HK-2 (cell line): ENCODE data around the gene ERVW-1.
"Not testable (repeated sequence)": the region's sequence is repeated elsewhere in the genome, so short reads cannot be mapped to it uniquely, and the experiment has no call there.

Experiments
- DNase-seq: peaks from one replicate; pipeline ENCODE4 v3.0.0-alpha.2; 2018; ENCODE audit not compliant: unreplicated experiment

The ERVW-1 gene, protein sequence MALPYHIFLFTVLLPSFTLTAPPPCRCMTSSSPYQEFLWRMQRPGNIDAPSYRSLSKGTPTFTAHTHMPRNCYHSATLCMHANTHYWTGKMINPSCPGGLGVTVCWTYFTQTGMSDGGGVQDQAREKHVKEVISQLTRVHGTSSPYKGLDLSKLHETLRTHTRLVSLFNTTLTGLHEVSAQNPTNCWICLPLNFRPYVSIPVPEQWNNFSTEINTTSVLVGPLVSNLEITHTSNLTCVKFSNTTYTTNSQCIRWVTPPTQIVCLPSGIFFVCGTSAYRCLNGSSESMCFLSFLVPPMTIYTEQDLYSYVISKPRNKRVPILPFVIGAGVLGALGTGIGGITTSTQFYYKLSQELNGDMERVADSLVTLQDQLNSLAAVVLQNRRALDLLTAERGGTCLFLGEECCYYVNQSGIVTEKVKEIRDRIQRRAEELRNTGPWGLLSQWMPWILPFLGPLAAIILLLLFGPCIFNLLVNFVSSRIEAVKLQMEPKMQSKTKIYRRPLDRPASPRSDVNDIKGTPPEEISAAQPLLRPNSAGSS

DNA sequence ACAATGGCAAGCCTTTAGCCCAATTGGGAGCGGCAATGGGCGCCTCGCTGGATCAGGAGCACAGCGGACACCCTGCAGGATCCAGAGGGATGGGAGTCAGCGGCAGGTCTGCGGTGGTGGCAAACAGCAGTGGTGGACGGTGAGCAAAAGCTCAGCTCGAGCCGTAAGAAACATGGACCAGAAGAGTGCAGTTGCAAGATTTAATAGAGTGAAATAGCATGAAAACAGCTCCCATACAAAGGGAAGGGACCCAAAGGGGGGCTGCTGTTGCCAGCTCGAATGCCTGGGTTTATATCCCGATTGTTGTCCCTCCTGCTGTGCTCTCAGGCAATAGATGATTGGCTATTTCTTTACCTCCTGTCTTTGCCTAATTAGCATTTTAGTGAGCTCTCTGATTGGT is at the start of gene ERVW-1:
ERVW-1 (minus strand) TSS at position 266 of the 400 bp plus-strand sequence. CDS start 7,565 bp downstream, outside the sequence.
- not testable (repeated sequence) for DNase-seq

DNA sequence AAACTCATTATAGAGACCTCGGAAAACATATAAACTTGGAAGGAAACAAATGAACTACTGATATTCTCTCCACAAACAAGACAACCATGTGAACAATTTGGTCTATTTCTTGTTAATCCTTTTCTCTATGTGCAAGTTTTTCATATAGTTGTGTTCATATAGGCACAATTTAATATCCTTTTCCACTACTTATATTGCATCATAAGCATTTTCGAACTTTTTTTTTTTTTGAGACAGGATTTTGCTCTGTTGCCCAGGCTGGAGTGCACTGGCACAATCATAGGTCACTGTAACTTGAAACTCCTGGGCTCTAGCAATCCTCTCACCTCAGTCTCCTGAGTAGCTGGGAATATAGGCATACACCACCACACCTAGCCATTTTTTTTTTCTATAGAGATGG is 45.4 kb upstream of the ERVW-1 start:
- DNase-seq = no peak

DNA sequence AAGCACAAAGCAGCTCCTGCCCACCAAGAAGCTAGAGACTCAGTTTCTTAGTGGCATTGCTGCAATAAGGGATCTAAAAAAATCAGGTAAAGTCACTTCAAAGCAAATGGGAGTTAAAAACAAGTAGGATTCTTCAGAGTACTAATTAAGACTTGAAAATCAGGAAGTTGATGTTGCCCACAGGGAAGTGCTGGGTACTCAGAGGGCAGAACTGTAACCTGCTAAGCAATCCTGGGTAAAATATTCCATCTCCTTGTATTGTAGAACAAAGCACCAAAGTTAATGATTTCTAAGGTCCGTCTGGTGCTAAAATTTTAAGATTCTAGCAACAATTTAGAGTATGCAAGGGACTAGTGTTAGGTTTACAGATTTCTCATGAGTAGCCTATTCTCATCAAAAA is 42.3 kb upstream of the ERVW-1 start:
- DNase-seq = no peak

DNA sequence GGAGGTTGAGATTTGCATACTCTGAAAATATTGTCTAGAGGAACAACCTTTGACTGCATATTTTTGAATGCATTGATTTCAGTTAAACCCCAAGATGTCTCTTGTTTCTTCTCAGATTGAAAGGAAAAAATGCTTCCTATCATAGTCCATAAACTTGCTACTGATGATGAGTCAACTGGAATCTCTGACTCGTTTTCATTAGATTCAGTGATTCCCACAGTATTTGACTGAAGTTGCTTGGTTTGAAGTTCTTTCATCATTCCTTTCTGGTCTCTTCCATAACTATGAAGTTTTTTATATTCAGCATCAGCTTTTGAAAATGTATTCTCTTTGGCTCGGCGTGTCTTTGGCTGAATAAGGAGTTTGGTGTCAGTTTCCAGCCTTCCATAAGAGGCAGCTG is 39.9 kb upstream of the ERVW-1 start:
- DNase-seq = no peak

DNA sequence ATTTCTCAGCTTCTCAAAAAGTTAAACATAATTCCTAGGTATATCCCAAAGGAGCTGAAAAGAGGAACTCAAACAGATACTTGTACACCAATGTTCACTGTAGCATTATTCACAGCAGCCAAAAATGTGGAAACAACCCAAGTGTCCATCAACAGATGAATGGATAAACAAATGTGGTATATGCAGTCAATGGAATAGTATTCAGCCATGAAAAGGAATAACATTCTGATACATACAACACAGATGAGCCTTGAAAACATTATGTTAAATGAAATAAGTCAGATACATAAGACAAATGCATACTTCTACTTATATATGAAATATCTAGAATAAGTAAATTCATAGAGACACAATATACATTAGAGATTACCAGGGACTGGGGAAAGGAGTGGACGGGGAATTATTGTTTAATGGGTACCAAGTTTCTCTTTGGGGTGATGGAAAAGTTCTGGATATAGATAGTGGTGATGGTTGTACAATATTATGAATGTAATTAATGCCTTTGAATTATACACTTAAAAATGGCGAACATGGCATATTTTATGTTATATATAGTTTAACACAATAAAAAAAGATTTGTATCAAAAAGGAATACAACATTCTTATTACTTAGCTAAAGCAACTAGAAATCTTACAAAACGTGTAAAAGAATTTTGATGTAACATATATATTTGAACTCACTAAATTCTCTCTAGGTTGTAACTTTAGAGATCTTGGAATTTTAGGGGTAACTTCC is 35.6 kb upstream of the ERVW-1 start:
- DNase-seq = no peak

DNA sequence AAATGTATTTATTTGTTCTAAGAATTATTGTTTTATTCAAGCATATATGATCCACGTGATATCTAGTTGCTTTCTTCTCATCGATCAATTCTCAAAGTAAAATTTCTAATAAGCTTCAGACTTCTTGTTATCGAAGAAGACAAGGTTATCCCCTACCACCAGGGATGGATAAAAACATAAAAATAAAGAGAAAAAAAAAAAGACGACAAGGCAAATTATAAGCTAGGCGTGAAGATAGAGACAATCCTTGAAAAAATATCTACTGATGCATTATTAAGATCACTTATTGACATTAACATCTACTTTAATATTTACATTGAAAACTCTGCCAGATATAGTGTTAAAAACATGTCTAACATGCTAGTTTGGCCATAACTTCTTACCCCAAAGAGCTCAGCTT is 31.2 kb upstream of the ERVW-1 start:
- DNase-seq = no peak

DNA sequence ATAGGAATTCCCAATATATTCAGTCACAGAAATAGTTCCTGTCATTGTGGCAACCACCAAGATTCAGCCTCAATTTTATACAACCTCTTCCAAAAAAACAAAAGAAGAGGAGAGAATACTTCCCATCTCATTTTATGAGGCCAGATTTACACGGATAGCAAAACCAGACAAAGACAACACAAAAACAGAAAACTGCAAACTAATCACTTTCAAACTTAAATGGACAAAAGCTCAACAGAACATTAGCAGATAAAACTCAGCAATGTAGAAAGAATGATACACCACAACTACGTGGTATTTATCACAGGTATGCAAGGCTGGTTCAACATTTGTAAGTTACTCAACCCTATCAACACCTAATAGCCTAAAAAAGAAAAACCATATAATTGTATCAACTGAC is 28.6 kb upstream of the ERVW-1 start:
- DNase-seq = no peak

DNA sequence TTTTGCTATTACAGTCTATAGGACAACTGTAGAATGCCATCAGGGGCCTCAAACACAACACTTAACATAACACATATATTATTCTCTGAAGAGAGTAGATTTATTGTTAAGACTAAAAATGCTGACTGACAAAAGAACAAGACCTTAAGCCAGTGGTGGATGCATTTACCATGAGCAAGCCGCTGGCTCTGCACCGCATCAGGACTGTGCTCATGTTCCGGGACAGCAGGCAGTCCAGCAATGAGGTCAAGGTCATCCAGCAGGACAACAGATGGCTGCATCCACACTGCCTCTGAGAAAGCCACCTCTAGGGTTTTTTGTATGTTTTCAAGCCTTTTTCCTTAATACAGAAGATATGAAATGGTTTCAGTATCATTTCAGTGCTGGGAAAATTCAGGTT is 26.8 kb upstream of the ERVW-1 start:
- DNase-seq = no peak

DNA sequence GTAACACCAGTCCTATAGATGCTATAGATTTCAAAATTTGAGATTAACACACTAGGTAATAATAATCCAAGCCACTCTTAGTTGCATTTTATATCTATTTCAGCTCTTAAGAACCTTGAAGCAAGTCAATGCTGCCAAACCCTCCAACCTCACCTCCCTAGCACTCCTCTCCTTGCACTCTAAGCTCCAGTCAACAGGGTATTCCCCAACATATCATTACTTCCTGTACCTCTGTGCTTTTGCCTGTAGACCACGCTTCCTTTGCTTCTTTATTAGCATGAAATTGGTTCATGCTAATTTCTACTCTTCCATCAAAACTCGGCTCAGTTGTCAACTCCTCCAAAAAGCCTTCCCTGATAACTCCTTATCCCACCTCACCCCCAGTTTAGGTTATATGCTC is 26.0 kb upstream of the ERVW-1 start:
- no peak for DNase-seq

DNA sequence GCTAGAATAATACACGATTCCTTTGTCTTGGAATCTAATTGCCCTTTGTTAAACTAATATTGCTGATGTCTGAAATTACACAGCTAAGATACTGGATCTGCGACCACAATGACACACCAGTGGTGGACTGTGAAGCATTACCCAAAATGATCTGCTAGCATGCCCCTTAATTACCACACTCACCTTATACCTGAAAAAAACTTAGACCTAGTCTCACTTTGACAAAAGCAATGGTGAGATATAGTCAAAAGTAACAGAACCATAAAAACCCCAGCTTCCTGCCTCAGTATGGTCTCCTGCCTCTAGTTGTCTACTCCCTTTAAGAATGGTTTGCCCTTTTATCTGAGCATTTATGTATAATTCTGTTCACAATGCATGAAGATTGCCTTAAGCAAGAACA is 20.8 kb upstream of the ERVW-1 start:
- no peak for DNase-seq

DNA sequence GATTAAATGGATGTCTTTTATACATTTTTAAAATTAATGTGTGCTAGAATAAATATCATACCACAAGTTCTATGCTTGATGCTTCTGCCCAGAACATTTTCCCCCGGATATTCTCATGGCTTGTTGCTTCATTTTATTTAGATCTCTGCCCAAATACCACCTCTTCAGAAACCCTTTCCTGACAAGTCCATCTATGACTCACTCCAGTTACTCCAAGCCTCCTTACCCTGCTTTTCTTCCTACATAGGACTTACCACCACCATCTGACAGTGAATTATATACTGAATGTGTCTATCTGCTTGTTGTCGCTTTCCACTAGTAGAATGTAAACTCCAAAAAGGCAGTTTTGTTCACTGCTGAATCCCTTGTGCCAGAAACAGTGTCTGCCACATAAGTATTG is 19.1 kb upstream of the ERVW-1 start:
- no peak for DNase-seq

DNA sequence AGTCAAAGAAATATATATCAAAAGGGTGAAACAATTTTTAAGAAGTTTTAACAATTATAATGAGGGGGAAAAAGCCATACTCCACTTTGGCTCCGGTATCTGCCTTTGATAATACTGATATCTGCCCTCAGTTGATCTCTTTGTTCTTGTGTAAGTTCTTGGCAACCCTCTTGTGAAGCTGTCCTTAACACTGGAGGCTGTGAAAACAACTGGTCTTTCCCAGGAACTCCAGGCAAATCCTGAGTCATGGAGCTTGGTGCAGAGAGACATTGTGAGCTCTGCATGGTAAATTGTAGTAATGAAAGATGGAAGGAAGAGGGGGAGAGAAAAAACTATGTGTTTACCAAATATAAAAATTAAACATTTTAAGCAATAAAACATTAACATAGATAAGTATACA is 11.9 kb upstream of the ERVW-1 start:
- DNase-seq = no peak

DNA sequence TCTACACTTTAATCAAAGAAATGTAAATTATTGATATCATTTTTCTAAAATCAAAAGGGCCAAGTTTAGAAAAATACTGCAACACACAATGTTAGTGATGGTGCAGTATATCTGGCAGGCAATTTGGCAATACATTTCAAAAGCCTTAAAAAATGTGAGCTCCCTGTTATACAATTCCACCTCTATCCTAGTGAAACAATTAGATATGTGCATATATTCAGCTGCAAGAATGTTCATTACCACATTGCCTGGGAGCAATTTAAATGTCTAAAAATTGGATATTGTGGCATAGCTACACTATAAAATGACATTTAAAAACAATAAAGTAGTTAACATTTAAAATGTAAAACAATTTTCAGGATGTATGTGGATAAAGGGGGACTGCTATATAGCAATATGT is 10.1 kb upstream of the ERVW-1 start:
- DNase-seq = no peak

DNA sequence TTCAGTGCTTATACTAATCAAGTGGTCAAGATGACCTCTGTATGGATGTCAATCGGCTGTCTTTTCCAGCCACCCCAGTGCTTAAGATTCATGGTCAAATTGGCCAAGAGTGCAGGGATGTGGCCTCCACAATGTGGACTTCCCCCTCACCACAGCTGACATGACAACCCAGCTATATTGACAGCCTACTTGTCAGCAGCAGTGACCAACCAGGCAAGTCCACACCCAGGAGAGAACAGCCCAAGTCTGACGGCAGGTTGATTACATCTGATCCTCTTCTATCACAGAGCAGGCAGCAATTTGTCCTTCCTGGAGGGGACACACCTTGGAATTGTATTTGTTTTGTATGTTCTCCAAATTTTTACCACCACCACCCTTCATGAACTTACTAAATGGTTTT is 8.2 kb upstream of the ERVW-1 start:
- no peak for DNase-seq

DNA sequence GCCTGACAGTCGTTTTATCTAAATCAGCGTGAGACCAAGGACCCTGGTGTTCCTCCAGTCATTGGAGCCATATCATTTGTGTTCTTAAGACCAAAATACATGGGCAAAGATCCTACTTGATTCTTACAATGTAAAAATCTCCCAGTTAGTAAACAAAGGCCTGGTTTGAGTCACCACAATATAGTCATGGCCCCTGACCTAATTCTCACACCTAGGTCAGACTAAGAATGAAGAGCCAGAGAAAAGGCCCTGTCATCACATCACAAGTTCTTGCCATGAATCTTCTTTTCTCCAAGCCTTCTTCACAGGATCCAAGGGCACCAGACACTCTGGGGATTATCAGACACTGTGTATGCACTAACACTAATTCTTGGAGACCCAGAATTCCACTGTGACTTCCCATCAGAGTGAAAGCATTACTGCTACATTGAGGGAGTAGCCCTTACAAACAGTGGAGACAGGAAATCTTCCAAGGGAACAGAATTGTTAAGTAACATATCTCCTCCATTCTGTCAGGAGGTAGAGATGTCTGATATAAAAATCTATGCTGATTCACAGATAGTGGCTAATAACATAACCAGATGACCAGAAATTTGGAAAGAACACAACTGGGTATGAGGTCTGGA is 7.6 kb upstream of the ERVW-1 start:
- no peak for DNase-seq

DNA sequence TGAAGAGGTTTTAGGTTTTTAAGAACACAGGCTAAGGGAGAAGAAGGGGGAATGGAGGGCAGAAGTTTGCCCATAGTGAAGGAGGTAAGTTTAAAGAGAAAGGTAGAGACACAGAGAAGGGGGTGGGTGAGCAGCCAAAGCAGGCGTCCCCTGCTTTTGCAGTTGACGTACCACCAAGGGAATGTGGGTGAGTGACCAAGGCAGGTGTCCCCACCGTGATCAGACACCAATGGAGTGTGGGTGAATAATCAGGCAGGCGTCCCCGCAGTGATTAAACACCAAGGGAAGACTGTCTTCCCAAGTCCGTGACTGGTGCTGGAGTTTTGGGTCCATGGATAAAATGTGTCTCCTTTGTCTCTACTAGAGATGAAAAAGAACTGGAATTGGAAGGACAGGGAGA is 6.5 kb upstream of the ERVW-1 start:
- not testable (repeated sequence) for DNase-seq

DNA sequence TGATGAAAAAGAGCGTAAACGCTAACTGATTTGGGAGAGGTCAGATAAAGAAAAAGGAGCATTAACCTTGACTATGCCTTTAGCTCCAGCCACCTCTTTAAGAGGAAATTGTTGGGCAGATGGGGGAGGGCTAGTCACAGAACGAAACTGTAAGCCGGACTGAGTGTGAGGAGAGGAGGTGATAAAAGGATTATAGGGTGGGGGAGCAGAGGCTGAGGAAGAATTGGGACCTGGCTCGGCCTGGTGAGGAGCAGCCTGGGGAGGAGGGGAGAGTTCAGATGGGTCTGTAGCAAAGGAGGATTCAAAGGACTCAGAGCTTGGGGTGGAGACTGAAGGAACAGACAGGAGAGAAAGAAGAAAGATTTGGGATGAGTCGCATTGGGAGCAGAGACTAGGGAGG is 5.9 kb upstream of the ERVW-1 start:
- not testable (repeated sequence) for DNase-seq

DNA sequence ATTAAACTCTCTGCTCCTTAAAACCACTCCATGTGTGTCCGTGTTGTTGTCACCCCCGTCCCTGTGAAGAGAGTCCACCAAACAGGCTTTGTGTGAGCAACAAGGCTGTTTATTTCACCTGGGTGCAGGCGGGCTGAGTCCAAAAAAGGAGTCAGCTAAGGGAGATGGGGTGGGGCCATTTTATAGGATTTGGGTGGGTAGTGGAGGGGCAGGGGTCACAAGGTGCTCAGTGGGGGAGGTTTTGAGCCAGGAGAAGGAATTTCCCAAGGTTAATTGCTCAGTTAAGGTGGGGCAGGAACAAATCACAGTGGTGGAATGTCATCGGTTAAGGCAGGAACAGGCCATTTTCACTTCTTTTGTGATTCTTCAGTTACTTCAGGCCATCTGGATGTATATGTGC is 1.4 kb upstream of the ERVW-1 start:
- DNase-seq = not testable (repeated sequence)

DNA sequence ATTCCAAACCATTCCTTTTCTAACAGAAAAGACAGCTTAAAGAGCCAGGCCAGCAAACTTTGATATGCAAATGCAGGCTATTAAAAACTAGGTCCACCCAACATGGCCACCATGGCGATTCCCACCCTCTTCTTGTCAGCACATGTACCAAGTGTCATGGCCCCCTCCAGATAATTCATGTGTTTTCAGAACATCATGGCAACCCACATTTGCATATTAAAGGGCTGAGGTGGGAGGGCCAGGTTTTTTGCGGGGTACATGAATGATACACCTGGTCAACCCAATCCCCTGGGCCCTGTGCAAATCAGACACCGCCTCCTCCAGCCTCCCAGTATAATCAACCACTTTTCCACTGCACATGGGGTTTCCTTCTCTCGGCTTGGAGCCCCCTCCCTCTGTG is 965 bp upstream of the ERVW-1 start:
- DNase-seq = no peak

DNA sequence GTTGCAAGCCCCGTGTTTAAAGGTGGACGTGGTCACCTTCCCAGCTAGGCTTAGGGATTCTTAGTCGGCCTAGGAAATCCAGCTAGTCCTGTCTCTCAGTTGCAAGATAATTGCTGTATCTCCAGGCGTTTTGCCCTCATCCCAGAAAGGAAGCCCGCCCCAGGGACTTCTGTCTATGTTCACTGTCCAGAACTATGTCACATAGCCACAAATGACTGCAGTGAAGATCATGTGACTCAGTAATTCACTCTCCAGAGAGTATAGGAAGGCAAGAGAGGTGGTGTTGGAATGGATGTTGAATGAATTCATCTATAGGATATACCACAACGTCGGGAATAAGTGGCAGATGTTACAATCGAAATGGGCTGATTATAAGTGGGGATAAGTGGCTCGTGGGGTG is 349 bp upstream of the ERVW-1 start:
- no peak for DNase-seq

DNA sequence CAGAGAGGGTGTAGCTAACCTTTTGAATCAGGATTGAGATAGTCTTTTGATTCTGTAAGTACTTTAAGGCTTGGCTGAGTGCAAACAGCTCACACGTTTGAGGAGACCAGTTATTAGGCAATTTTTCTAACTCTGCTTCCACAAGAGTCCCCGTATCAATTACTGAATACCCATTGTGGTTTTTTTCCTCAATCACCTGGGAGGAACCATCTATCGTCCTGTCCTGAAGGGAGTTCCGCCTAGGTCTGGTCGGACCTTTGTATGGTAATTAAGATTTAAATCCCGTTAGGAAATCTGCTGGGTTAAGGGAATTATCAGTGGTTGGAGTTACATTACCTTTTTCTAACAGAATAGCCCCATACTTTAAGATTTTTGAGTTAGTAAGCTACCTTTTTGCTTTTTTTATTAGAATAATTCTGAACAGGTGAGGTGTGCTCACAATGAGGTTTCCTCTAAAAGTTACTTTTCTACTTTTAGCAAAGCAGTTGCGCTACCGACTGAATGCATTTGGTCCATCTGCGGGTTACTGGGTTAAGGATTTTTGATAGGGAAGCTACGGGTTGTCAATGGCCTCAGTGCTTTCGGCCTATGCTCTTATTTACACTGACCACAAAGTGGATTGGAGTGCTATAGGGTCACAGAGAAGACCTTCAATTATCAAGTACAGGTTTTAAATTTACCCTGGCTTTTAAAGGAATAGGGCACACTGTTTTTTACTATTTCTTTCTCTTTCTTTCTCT is 1.7 kb downstream of the ERVW-1 start:
- not testable (repeated sequence) for DNase-seq

DNA sequence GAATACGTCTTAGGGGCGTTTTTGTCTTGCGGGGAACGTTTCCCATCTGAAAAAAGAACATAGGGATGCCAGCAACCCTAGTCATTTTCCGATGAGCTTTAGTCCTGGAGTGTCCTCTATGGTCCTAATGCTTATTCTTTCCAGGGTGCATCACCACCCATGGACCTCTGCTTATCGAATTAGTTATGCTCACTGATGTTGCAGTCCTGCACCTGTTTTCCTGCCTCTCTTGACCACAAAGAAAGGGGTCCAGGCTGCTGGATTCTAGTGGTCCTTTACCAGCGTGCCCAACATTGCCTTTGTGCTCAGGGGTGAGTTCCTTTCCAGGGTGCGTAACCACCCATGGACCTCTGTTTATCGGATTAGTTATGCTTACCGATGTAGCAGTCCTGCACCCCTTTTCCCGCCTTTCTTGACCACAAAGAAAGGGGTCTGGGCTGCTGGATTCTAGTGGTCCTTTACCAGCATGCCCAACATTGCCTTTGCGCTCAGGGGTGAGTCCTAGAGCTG is 2.4 kb downstream of the ERVW-1 start:
- DNase-seq = not testable (repeated sequence)
